HepG2 (cell line): ENCODE measurements around the gene PKP3. TPM values are rescaled to one million over a fixed set of nuclear protein-coding genes. Genes with fewer than 3 reads are reported as not detected.

ENCODE experiments used
- ATF7 ChIP-seq, 2 experiments: fragments of 450-650 bp in 1 of 2; sonication (generic) in 1 of 2; formaldehyde crosslinking in 1 of 2; IDR thresholded peaks; 2 replicates each; pipeline versions ENCODE4 v1.4.0 to v1.6.1; 2016 to 2020; ENCODE audit warnings: antibody characterized with exemption in 1 of 2, mild to moderate bottlenecking in 1 of 2, missing genetic modification reagents in 1 of 2
- DR1 ChIP-seq: sonication (generic); formaldehyde crosslinking; IDR thresholded peaks from 2 replicates; pipeline ENCODE4 v1.8.0; 2021; ENCODE audit warnings: mild to moderate bottlenecking, missing genetic modification reagents, inconsistent platforms
- FOXC1 ChIP-seq: sonication (generic); formaldehyde crosslinking; IDR thresholded peaks from 2 replicates; pipeline ENCODE4 v1.8.0; 2022; ENCODE audit warnings: mild to moderate bottlenecking, missing genetic modification reagents, borderline replicate concordance
- GMEB1 ChIP-seq: sonication (generic); formaldehyde crosslinking; IDR thresholded peaks from 2 replicates; pipeline ENCODE4 v1.5.1; 2020; ENCODE audit warnings: missing genetic modification reagents, mild to moderate bottlenecking, borderline replicate concordance
- GPBP1L1 ChIP-seq: sonication (generic); formaldehyde crosslinking; IDR thresholded peaks from 2 replicates; pipeline ENCODE4 v1.5.0; 2020; ENCODE audit warnings: mild to moderate bottlenecking, missing genetic modification reagents
- HIC2 ChIP-seq: sonication (generic); formaldehyde crosslinking; IDR thresholded peaks from 2 replicates; pipeline ENCODE4 v1.9.0; 2022; ENCODE audit warnings: low read depth, missing genetic modification reagents
- HMGXB3 ChIP-seq: sonication (generic); formaldehyde crosslinking; IDR thresholded peaks from 2 replicates; pipeline ENCODE4 v1.4.0; 2020; ENCODE audit warnings: missing genetic modification reagents, borderline replicate concordance
- HNRNPL ChIP-seq: fragments of 200-400 bp; formaldehyde crosslinking; IDR thresholded peaks from 2 replicates; pipeline ENCODE4 v1.6.1; 2017; ENCODE audit warnings: mild to moderate bottlenecking, low read depth, low read length
- MEIS1 ChIP-seq: sonication (generic); formaldehyde crosslinking; IDR thresholded peaks from 2 replicates; pipeline ENCODE4 v1.9.0; 2021; ENCODE audit warnings: mild to moderate bottlenecking, missing genetic modification reagents, moderate library complexity, borderline replicate concordance
- YY1 ChIP-seq: IDR thresholded peaks from 2 replicates; pipeline ENCODE4 v1.6.1; 2011; ENCODE audit warnings: low read length, low read depth, moderate library complexity, mild to moderate bottlenecking; ENCODE audit not compliant: insufficient read depth, insufficient replicate concordance
- ZBTB1 ChIP-seq: sonication (generic); formaldehyde crosslinking; IDR thresholded peaks from 2 replicates; pipeline ENCODE4 v1.4.0; 2020; ENCODE audit warnings: missing genetic modification reagents, borderline replicate concordance
- ZC3H13 ChIP-seq: sonication (generic); formaldehyde crosslinking; IDR thresholded peaks from 2 replicates; pipeline ENCODE4 v1.8.1; 2023; ENCODE audit warnings: mild to moderate bottlenecking, missing genetic modification reagents, moderate library complexity
- ZNF329 ChIP-seq: sonication (generic); formaldehyde crosslinking; IDR thresholded peaks from 2 replicates; pipeline ENCODE4 v1.9.0; 2021; ENCODE audit warnings: low read depth, mild to moderate bottlenecking, missing genetic modification reagents
- ZNF343 ChIP-seq: sonication (generic); formaldehyde crosslinking; IDR thresholded peaks from 2 replicates; pipeline ENCODE4 v1.4.0; 2020; ENCODE audit warnings: mild to moderate bottlenecking, missing genetic modification reagents
- ZNF879 ChIP-seq: sonication (generic); formaldehyde crosslinking; IDR thresholded peaks from 2 replicates; pipeline ENCODE4 v1.8.1; 2023; ENCODE audit warnings: missing genetic modification reagents
- ZSCAN29 ChIP-seq: sonication (generic); formaldehyde crosslinking; conservative IDR thresholded peaks from 2 replicates; pipeline ENCODE4 v1.4.0; 2020; ENCODE audit warnings: mild to moderate bottlenecking, missing genetic modification reagents
- polyA plus RNA-seq, 8 experiments: library from polyadenylated mRNA; depleted of rRNA in 3 of 8; stranded (reverse) in 7 of 8; unstranded in 1 of 8; fragments of >200 nt; fragmentation: Illumina TruSeq in 4 of 8; extraction: Trizol in 4 of 8; gene quantifications; 2 replicates each; pipeline versions ENCODE4 v1.2.1 to v1.2.3, GENCODE V29; 2011 to 2016; ENCODE audit warnings: low read depth in 4 of 8, missing spikeins in 1 of 8, mixed read lengths in 1 of 8; ENCODE audit not compliant: insufficient read depth in 1 of 8
- total RNA-seq, 5 experiments: library from RNA; depleted of rRNA; stranded (reverse); fragments of >200 nt; fragmentation: Illumina TruSeq; extraction: Trizol; gene quantifications; 2 replicates each; pipeline ENCODE4 v1.2.3, GENCODE V29; 2016; ENCODE audit warnings: low read depth in 1 of 5

Gene PKP3
- total and polyA plus RNA-seq, 2 of the 13 experiments (the other 11 are each of a cell fraction or from before 2014, with no cell fraction given) = 18.0 to 28.7 TPM

- TF ChIP-seq FOXC1 (CRISPR knock-in tag) (peak; percentile 29; the same call in 1 of the 2 replicates), DR1 (CRISPR knock-in tag) (0 out of 2 replicates have a peak, but pooled peaks have one; percentile 22), ZNF879 (CRISPR knock-in tag) (0 out of 2 replicates have a peak, but pooled peaks have one; percentile 63), ATF7 (IDR thresholded peaks at IDR 0.05) (no peak), ATF7 (CRISPR knock-in tag; IDR thresholded peaks at IDR 0.05) (0 out of 2 replicates have a peak, but pooled peaks have one; percentile 45), HMGXB3 (CRISPR knock-in tag) (peak; percentile 37; the same call in 1 of the 2 replicates), ZNF343 (CRISPR knock-in tag) (0 out of 2 replicates have a peak, but pooled peaks have one; percentile 58), ZC3H13 (CRISPR knock-in tag) (peak; percentile 69; the same call in 1 of the 2 replicates), GPBP1L1 (CRISPR knock-in tag) (no peak), ZSCAN29 (CRISPR knock-in tag) (peak; percentile 76; the same call in 1 of the 2 replicates), ZBTB1 (CRISPR knock-in tag) (peak; percentile 84; the same call in 1 of the 2 replicates), HNRNPL (peak; percentile 78; the same call in 1 of the 2 replicates), GMEB1 (CRISPR knock-in tag) (no peak; the same call in 1 of the 2 replicates), ZNF329 (CRISPR knock-in tag) (0 out of 2 replicates have a peak, but pooled peaks have one; percentile 32), YY1 (peak; percentile 71), HIC2 (peak; percentile 67; the same call in 1 of the 2 replicates), MEIS1 (CRISPR knock-in tag) (peak; percentile 83)
These were observed 38.2 kb upstream of the PKP3 start (continued) for GRCh38 chr11:355581-356458.
